Stimulated activated CD8-positive, alpha-beta memory T cell treated with anti-CD3 and anti-CD28 coated beads, Interleukin-7, amount 100 ng/mL, for 48 hours (primary cell): ENCODE data around the gene CDK5R1.
A peak's percentile ranks its signal among the peaks of the same experiment; 100 is the strongest.
"Not testable (repeated sequence)": the region's sequence is repeated elsewhere in the genome, so short reads cannot be mapped to it uniquely, and the experiment has no call there.

Source experiments
- DNase-seq, 2 donors: peaks; one replicate each; pipeline ENCODE4 v3.0.0-alpha.2; 2020; ENCODE audit warnings: low read depth in 1 of 2; ENCODE audit errors: extremely low read depth in 1 of 2

CDK5R1 gene

DNA sequence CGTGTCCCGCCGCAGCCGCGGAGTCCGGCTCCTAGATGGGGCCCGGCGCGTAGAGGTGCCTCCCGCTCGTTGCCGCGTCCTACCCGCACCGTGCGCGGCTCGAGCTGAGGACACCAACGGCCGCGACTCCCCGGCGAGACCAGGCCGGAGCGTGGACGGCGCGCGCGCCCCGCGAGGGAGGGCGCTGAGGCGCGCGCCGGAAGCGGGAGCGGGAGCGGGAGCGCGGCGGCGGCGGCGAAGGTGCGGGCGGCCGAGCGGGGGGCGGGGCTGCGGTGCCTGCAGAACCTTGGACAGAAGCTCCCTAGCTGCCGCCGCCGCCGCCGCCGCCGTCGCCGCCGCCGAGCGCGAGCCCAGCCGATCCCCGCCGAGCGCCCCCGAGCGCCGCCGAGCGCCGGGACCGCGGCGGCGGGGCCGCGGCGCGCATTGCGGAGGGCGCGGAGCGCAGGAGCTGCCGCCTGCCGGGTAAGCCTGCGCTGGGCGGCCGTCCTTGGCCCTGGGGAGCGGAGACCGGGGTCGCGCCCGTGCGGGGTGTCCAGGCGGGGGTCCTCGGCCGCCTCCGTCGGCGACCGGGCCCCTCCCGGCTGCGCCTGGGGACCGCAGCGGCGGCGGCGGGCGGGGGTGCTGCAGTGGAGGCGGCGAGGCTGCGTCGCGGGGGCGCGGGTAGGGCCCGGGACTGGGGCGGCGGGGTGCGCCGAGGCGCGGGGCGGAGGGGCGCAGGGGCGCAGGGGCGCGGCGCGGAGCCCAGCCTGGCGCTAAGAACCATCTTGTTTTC lies at the start of gene CDK5R1:
CDK5R1 (plus strand) TSS at position 293 of the 772 bp plus-strand sequence. CDS start 628 bp downstream, outside the sequence.
- peak; percentile 41 to 46 for DNase-seq

GRCh38 chr17:32440722-32441121 lies 46.1 kb upstream of the CDK5R1 start:
- no peak for DNase-seq

GRCh38 chr17:32441886-32442285 lies 44.9 kb upstream of the CDK5R1 start:
- DNase-seq: no peak

DNA sequence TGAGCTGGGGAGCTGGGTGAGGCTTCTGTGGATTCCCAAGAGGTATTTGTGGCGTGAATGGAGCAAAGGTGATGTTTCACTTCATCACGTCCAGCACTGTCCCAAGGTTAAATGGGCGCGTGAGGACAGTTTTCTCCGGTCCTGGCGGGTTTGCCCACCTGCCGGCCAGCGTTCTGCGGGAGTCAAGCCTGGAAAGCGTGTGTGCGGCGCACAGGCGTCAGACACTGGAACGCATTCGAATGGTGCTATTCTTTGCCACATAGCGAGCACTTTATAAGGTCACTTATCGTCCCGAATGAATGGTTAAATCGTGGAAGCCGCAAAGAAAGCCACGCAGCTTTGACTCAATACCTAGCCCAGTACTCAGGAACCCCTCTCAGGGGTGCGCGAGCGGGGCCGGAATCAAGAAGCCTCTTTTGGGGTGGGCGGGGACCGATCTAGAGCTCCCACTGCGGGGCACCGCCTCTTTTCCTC lies 42.9 kb upstream of the CDK5R1 start:
- DNase-seq: no peak

GRCh38 chr17:32444301-32445073 lies 42.3 kb upstream of the CDK5R1 start, which contains the start of gene PSMD11:
Gene PSMD11 (plus strand): TSS chr17:32444510. CDS start chr17:32444524, 14 bp downstream.
- DNase-seq: peak; percentile 98 to 99

- peak in 1 of 2 donors; percentile 29 for DNase-seq
Measured at GRCh38 chr17:32445074-32445415, 41.7 kb upstream of the CDK5R1 start.

- no peak for DNase-seq
Measured at GRCh38 chr17:32445497-32445896, 41.3 kb upstream of the CDK5R1 start.

DNA sequence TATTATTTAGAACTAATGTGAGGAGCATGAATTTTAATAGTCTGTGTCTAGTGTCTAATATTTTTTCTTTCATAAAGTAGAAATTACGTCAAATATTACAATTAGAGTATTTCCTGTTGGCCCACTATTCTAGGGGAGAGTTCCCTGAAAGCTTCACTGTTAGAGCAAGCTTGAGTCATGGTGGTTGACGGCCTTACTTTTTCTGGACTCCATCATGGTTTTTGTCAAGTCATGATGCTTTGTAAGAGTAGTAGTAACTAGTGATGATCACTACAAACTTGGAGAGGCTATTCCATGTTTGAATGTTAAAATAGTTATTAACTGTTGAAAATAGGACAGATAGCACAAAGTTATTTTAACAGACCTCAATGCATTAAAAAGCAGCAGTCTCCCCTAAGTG lies 40.8 kb upstream of the CDK5R1 start:
- no peak for DNase-seq

- DNase-seq: no peak
Measured at GRCh38 chr17:32446949-32447348, 39.8 kb upstream of the CDK5R1 start.

DNA sequence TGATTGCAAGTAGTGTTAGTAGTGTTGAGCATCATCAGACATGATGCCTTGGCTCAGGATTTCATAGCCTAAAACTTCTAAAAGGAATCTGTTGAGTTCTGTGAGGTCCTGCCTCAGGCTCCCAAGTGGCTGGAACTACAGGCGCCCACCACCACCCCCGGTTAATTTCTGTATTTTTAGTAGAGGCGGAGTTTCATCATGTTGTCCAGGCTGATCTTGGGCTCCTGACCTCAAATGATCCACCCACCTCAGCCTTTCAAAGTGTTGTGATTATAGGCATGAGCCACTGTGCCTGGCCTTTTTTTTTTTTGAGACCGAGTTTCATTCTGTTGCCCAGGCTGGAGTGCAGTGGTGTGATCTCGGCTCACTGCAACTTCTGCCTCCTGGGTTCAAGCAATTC lies 36.8 kb upstream of the CDK5R1 start:
- no peak for DNase-seq

DNA sequence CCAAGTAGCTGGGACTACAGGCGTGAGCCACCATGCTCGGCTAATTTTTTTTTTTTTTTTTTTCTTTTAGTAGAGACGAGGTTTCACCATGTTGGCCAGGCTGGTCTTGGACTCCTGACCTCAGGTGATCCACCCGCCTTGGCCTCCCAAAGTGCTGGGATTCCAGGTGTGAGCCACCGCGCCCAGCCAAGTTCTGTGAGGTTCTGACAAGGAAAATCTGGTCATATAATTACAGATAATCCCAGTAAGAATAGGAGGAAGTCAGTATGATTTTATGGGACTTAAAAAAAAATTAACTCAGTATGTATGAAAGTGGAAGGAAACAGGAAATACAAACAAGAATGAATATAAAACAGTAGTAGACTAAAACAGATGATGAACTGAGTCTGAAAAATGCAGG lies 36.4 kb upstream of the CDK5R1 start:
- DNase-seq: not testable (repeated sequence)

DNA sequence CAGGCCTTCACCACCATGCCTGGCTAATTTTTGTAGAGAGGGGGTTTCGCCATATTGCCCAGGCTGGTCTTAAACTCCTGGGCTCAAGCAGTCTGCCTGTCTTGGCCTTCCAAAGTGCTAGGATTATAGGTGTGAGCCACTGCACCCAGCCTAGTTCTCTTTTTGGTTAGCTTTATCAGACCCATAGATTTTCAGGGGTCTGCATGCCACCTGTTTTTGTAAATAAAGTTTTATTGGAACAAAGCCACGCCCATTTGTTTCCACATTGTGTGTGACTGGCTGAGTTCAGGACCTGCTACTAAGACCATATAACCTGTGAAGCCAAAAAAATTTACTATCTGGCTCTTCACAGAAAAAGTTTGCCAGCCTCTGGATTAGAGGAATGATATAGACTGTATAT lies 34.9 kb upstream of the CDK5R1 start:
- no peak for DNase-seq

DNA sequence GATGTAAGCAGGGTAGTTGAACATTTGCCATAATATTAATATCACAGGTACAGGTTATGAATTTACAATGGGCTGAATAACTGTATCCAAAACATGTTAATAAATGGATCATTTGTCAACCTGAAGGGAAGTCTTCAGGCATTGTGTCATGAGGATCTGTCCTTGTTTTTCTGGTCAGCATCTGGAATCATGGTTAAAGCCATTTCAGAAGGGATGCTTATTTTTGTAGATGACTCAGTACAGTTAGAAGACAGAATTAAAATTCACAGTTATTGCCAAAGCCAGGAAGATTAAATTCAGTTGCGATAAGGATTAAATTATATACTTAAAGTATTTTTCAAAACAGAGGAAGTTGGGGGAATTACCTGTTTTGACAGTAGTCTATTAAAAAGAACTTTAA lies 34.5 kb upstream of the CDK5R1 start:
- DNase-seq: no peak

DNA sequence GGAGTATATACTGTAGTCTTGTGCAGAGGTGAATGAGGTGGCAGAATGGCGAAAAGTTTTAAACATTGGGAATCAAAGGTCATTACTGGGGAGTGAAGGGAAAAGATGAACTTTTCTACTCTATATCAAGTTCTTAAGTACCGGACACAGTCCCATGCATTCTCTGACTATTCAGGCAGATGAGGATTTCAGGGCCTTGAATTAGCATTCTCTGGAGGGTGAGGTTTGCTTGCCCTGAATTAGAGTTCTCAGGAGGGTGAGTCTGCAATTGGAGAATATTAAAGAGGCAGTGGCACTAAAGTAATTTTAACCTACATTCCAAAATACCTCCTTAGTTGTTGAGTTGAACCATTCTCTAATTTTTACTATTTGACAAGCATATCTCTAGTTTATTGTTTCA lies 33.4 kb upstream of the CDK5R1 start:
- no peak for DNase-seq

GRCh38 chr17:32458371-32458770 lies 28.4 kb upstream of the CDK5R1 start:
- DNase-seq: no peak

DNA sequence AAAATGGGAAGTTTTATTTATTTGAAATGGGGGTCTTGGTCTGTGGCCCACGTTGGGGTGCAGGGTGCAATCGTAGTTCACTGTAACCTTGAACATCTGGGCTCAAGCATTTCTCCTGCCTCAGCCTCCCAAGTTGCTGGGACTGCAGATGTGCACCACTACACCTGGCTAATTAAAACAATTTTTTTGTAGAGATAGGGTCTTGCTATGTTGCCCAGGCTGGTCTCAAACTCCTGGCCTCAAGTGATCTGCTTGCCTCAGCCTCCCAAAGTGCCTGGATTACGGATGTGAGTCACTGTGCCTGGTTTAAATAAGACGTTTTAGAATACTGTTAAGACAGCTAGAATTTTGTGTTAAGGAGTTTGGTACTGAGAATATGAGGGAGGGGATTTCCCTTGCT lies 26.7 kb upstream of the CDK5R1 start:
- no peak for DNase-seq

DNA sequence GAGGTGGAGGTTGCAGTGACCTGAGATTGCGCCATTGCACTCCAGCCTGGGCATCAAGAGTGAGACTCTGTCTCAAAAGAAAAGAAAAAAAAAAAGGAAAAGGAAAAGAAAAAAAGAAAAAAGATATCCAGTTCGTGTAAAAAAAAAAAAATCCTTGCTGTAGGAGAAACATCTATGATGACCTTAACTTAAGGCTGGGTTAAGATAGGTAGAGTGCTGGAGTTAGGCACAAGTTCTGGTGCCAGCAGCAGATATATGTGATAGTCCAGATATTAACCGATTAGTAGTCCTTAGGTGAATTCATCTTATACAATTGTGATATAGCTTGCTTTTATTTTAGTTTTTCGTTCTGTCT lies 25.3 kb upstream of the CDK5R1 start:
- no peak for DNase-seq

- peak in 1 of 2 donors; percentile 43 for DNase-seq
Measured at GRCh38 chr17:32461853-32462617, 24.8 kb upstream of the CDK5R1 start.

- DNase-seq: no peak
Measured at GRCh38 chr17:32463304-32463703, 23.5 kb upstream of the CDK5R1 start.

DNA sequence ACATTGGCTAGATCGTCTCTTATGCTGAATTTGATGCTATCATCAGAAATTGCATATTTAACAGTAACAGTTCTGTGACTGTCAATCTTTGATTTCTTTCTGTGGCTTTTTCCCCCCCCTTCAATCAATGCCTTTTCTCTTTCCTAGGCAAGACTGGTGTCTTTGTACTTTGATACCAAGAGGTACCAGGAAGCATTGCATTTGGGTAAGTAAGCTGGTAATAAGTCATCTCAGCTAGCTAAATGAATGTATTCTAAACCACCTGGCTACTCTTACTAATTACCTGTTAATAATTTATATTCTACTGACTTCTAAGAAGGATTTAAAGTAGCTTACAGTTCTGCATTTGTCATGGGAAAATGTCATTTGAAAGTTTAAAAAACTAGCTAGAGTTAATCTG lies 22.4 kb upstream of the CDK5R1 start:
- no peak for DNase-seq

- no peak for DNase-seq
Measured at GRCh38 chr17:32467949-32468348, 18.8 kb upstream of the CDK5R1 start.
